HG03039 (cell line): ENCODE data around the gene CATSPERZ.
A peak's percentile ranks its signal among the peaks of the same experiment; 100 is the strongest.
"Not testable (repeated sequence)": the region's sequence is repeated elsewhere in the genome, so short reads cannot be mapped to it uniquely, and the experiment has no call there.

Source experiments
- ATAC-seq: cut with Tn5 transposase; IDR thresholded peaks from one replicate; pipeline ENCODE4 v1.9.1; 2021; ENCODE audit warnings: mild to moderate bottlenecking, moderate library complexity; ENCODE audit not compliant: unreplicated experiment

CATSPERZ gene

GRCh38 chr11:64316672-64317324 lies 16.6 kb downstream of the CATSPERZ start:
- no peak for ATAC-seq

GRCh38 chr11:64317325-64317960 lies 17.3 kb downstream of the CATSPERZ start, which contains the start of gene TRMT112:
TSS of gene TRMT112 (minus strand) at chr11:64317559. CDS start at chr11:64317526, 33 bp downstream.
- ATAC-seq: peak; percentile 59

- ATAC-seq: peak; percentile 74
Observed at GRCh38 chr11:64317961-64318765, 18.0 kb downstream of the CATSPERZ start, which contains the start of gene PRDX5. TSS of gene PRDX5 (plus strand) at chr11:64318121. CDS start at chr11:64318216, 95 bp downstream.

GRCh38 chr11:64318766-64319761 lies 18.9 kb downstream of the CATSPERZ start:
- no peak for ATAC-seq

GRCh38 chr11:64320556-64320955 lies 20.4 kb downstream of the CATSPERZ start:
- ATAC-seq: no peak

GRCh38 chr11:64321026-64321425 lies 20.9 kb downstream of the CATSPERZ start:
- no peak for ATAC-seq

- no peak for ATAC-seq
Observed at GRCh38 chr11:64321533-64321932, 21.4 kb downstream of the CATSPERZ start.

GRCh38 chr11:64322925-64323260 lies 22.7 kb downstream of the CATSPERZ start:
- no peak for ATAC-seq

GRCh38 chr11:64323373-64323772 lies 23.2 kb downstream of the CATSPERZ start:
- no peak for ATAC-seq

- not testable (repeated sequence) for ATAC-seq
Observed at GRCh38 chr11:64323984-64324383, 23.8 kb downstream of the CATSPERZ start.

- no peak for ATAC-seq
Observed at GRCh38 chr11:64324692-64325469, 24.7 kb downstream of the CATSPERZ start.

- ATAC-seq: no peak
Observed at GRCh38 chr11:64327375-64327774, 27.2 kb downstream of the CATSPERZ start.

GRCh38 chr11:64327993-64328392 lies 27.8 kb downstream of the CATSPERZ start:
- no peak for ATAC-seq

- no peak for ATAC-seq
Observed at GRCh38 chr11:64330888-64331287, 30.7 kb downstream of the CATSPERZ start.

GRCh38 chr11:64331569-64332371 lies 31.6 kb downstream of the CATSPERZ start:
- ATAC-seq: peak; percentile 40

GRCh38 chr11:64333556-64333955 lies 33.4 kb downstream of the CATSPERZ start:
- ATAC-seq: no peak

GRCh38 chr11:64334764-64335735 lies 34.9 kb downstream of the CATSPERZ start:
- ATAC-seq: peak; percentile 58
